Neuronal stem cell (in vitro differentiated cells): ENCODE results near the gene NUP37. TPM values are rescaled to one million over a fixed set of nuclear protein-coding genes. Genes with fewer than 3 reads are reported as not detected.
"Not testable (repeated sequence)": the region's sequence is repeated elsewhere in the genome, so short reads cannot be mapped to it uniquely, and the experiment has no call there.

Experiments used
- DNase-seq: peaks from one replicate; pipeline ENCODE4 v3.0.0-alpha.2; 2013; ENCODE audit warnings: low spot score
- H2AFZ ChIP-seq: one replicate; pipeline ENCODE4 v1.6.1; 2013; ENCODE audit warnings: mild to moderate bottlenecking, low read length, inconsistent platforms
- H2AK5ac ChIP-seq: 2 replicates; pipeline ENCODE4 v1.6.1; 2013; ENCODE audit warnings: low read depth, mild to moderate bottlenecking, inconsistent platforms, low read length, moderate library complexity, mixed read lengths
- H2BK120ac ChIP-seq: 2 replicates; pipeline ENCODE4 v1.6.1; 2013; ENCODE audit warnings: low read depth, mild to moderate bottlenecking, inconsistent platforms, low read length, moderate library complexity, mixed read lengths
- H2BK12ac ChIP-seq: one replicate; pipeline ENCODE4 v1.6.1; 2013; ENCODE audit warnings: low read length, inconsistent platforms
- H2BK15ac ChIP-seq: 2 replicates; pipeline ENCODE4 v1.6.1; 2013; ENCODE audit warnings: mild to moderate bottlenecking, low read length, inconsistent platforms, mixed read lengths
- H2BK5ac ChIP-seq: one replicate; pipeline ENCODE4 v1.6.1; 2013; ENCODE audit warnings: inconsistent platforms, mild to moderate bottlenecking, low read length, moderate library complexity
- H3K14ac ChIP-seq: one replicate; pipeline ENCODE4 v1.6.1; 2013; ENCODE audit warnings: low read length, inconsistent platforms
- H3K18ac ChIP-seq: 2 replicates; pipeline ENCODE4 v1.6.1; 2013; ENCODE audit warnings: low read length, inconsistent platforms
- H3K23ac ChIP-seq: 2 replicates; pipeline ENCODE4 v1.6.1; 2013; ENCODE audit warnings: low read depth, mild to moderate bottlenecking, mixed read lengths, low read length, inconsistent platforms; ENCODE audit not compliant: poor library complexity
- H3K27ac ChIP-seq: replicated peaks from 3 replicates; pipeline ENCODE4 v1.5.1; 2013; ENCODE audit warnings: low read length, inconsistent platforms
- H3K27me3 ChIP-seq, 3 experiments: 2 replicates each; pipeline ENCODE4 v1.6.1; 2013; ENCODE audit warnings: low read length in 3 of 3, mild to moderate bottlenecking in 2 of 3, inconsistent platforms in 1 of 3, low read depth in 1 of 3, mixed read lengths in 1 of 3, moderate library complexity in 1 of 3; ENCODE audit not compliant: control insufficient read depth in 3 of 3, insufficient read depth in 3 of 3
- H3K36me3 ChIP-seq, 2 donors: replicated peaks in 1 of 2; 2 replicates each; pipeline ENCODE4 v1.6.1; 2013; ENCODE audit warnings: low read length in 2 of 2; ENCODE audit not compliant: control insufficient read depth in 2 of 2, insufficient read depth in 2 of 2
- H3K4ac ChIP-seq: 2 replicates; pipeline ENCODE4 v1.6.1; 2013; ENCODE audit warnings: inconsistent platforms, mild to moderate bottlenecking, low read length, moderate library complexity
- H3K4me1 ChIP-seq, 2 donors: 1 replicate in 1 of 2; 2 replicates in 1 of 2; pipeline ENCODE4 v1.6.1; 2013; ENCODE audit warnings: low read length in 2 of 2, low read depth in 1 of 2; ENCODE audit not compliant: control insufficient read depth in 2 of 2, insufficient read depth in 1 of 2
- H3K4me2 ChIP-seq: one replicate; pipeline ENCODE4 v1.6.1; 2013; ENCODE audit warnings: mild to moderate bottlenecking, low read length, inconsistent platforms; ENCODE audit not compliant: insufficient read depth, poor library complexity, severe bottlenecking
- H3K4me3 ChIP-seq, 2 donors: 2 replicates each; pipeline ENCODE4 v1.5.1; 2013; ENCODE audit warnings: low read length in 2 of 2, mild to moderate bottlenecking in 2 of 2, inconsistent platforms in 1 of 2, moderate library complexity in 1 of 2
- H3K79me1 ChIP-seq: one replicate; pipeline ENCODE4 v1.6.1; 2013; ENCODE audit warnings: low read depth, mild to moderate bottlenecking, inconsistent platforms, low read length, moderate library complexity
- H3K9ac ChIP-seq: one replicate; pipeline ENCODE4 v1.6.1; 2013; ENCODE audit warnings: mild to moderate bottlenecking, low read depth, low read length, inconsistent platforms; ENCODE audit not compliant: poor library complexity
- H3K9me3 ChIP-seq, 2 donors: replicated peaks in 1 of 2; 2 replicates each; pipeline versions ENCODE3 to v1.6.1; 2013; ENCODE audit warnings: low read length in 2 of 2, mild to moderate bottlenecking in 2 of 2, inconsistent platforms in 1 of 2, low read depth in 1 of 2, mixed read lengths in 1 of 2, moderate library complexity in 1 of 2; ENCODE audit not compliant: control insufficient read depth in 2 of 2, insufficient read depth in 1 of 2
- H4K8ac ChIP-seq: one replicate; pipeline ENCODE4 v1.6.1; 2013; ENCODE audit warnings: low read depth, mild to moderate bottlenecking, inconsistent platforms, low read length, moderate library complexity
- H4K91ac ChIP-seq: one replicate; pipeline ENCODE4 v1.6.1; 2013; ENCODE audit warnings: low read length, low read depth, mild to moderate bottlenecking, inconsistent platforms; ENCODE audit not compliant: poor library complexity
- WGBS, 2 donors: extraction: QIAGEN DNeasy Blood & Tissue Kit; methylation state at CpG; one replicate each; pipeline ENCODE4 v1.1.7; 2013; ENCODE audit warnings: missing lambda C conversion rate in 2 of 2, mixed read lengths in 1 of 2; ENCODE audit not compliant: insufficient read length in 2 of 2, insufficient replicate concordance in 1 of 2; ENCODE audit errors: extremely low coverage in 2 of 2; 5-methylcytosine and 5-hydroxymethylcytosine counted together
- polyA plus RNA-seq, 2 experiments: library from polyadenylated mRNA; stranded (reverse); fragments of 200-250 nt; gene quantifications; one replicate each; pipeline ENCODE4 v1.2.3, GENCODE V29; 2013

NUP37 gene
- polyA plus RNA-seq (2013, experiment 1 of 2) = 60.1 TPM
- 61.3 TPM for polyA plus RNA-seq (2013, experiment 2 of 2)

GRCh38 chr12:102119674-102120563, at the start of gene NUP37, which contains the start of gene PARPBP:
TSS of gene NUP37 (minus strand) at chr12:102120114. CDS start at chr12:102118518, 1,596 bp downstream.
TSS of gene PARPBP (plus strand) at chr12:102120183. CDS start at chr12:102123889, 3,706 bp downstream.
- peak within 1 kb of the TSS; percentile 61 for H3K23ac ChIP-seq
- no peak within 1 kb of the TSS for H3K14ac ChIP-seq
- H3K9me3 ChIP-seq = no peaks in the 10 kb centered on the region
- H4K8ac ChIP-seq = no peak within 1 kb of the TSS
- H3K4ac ChIP-seq = peak within 1 kb of the TSS; percentile 93
- H3K9ac ChIP-seq = peak within 1 kb of the TSS; percentile 88
- H4K91ac ChIP-seq = no peak within 1 kb of the TSS
- peak within 1 kb of the TSS; percentile 88 for H3K18ac ChIP-seq
- H3K27me3 ChIP-seq = peaks cover 0 to 2% (median 0%) of the 10 kb centered on the region in 3 experiments
- WGBS, 2 donors = no CpG with 5 or more reads among the region's 62 CpGs
- H3K79me1 ChIP-seq = peaks cover 2% of the 10 kb centered on the region
- H2BK12ac ChIP-seq = no peak within 1 kb of the TSS
- H3K4me1 ChIP-seq = peaks cover 0 to 5% of the 10 kb centered on the region in 2 donors
- DNase-seq = peak; percentile 84
- no peak within 1 kb of the TSS for H2BK15ac ChIP-seq
- H2AFZ ChIP-seq = peak within 1 kb of the TSS; percentile 93
- H2BK120ac ChIP-seq = no peak within 1 kb of the TSS
- H3K27ac ChIP-seq = peak within 1 kb of the TSS; percentile 75
- H2BK5ac ChIP-seq = no peak within 1 kb of the TSS
- no peak within 1 kb of the TSS for H2AK5ac ChIP-seq
- peak within 1 kb of the TSS; percentile 83 for H3K4me2 ChIP-seq
- peak within 1 kb of the TSS; percentile 82 to 96 for H3K4me3 ChIP-seq
- H3K36me3 ChIP-seq = peaks cover 5 to 50% of the 10 kb centered on the region in 2 donors

DNA sequence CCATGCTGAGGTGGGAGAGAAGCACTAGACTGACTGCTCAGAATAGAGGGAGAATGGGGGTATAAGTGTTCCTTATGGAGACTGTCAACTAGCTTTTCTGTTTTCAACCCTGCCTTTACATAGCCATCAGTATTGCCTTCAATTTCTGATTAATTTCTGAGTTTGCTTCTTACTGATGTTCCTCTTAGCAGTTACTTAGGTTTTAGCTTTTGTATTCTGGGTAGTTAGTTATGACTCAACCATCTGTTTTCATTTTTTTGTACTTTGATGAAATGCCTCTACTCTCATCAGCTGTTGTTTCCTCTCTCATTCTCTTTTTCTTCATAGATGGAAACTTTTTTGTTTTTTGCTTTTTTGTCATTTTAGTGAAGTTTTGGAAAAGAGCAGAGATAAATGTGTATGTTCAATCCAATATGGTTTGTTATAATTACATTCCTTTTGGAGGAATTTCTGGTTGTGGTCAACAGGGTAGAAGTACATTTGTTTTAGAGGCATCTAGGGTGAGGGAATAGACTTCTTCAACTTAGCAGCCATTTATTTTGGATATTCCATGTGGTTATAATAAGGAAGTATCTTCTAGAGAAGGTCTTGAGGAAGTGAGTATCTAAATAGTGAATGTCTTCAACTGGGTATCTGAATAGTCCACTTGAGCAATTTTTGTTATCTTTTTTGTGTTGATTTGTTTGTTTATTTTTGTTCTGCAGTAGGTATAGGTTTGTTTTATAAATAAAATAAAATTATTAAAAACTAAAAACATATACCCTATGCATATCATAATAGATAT, 48.1 kb upstream of the NUP37 start:
- H2BK15ac ChIP-seq = no peak overlapping the region
- H3K27ac ChIP-seq = no peak overlapping the region
- H3K27me3 ChIP-seq = no peaks in the 10 kb centered on the region
- H3K18ac ChIP-seq = no peak overlapping the region
- H2AK5ac ChIP-seq = no peak overlapping the region
- no peak overlapping the region for H2BK120ac ChIP-seq
- no peaks in the 10 kb centered on the region for H3K4me1 ChIP-seq
- peaks cover 3 to 33% of the 10 kb centered on the region in 2 donors for H3K36me3 ChIP-seq
- H3K79me1 ChIP-seq = peaks cover 2% of the 10 kb centered on the region
- no peak overlapping the region for H2AFZ ChIP-seq
- H3K9me3 ChIP-seq = no peaks in the 10 kb centered on the region
- no peak overlapping the region for H3K4me3 ChIP-seq
- no peak overlapping the region for H3K4me2 ChIP-seq
- no peak for DNase-seq
- H4K8ac ChIP-seq = no peak overlapping the region
- H4K91ac ChIP-seq = no peak overlapping the region
- no peak overlapping the region for H2BK5ac ChIP-seq
- no peak overlapping the region for H3K23ac ChIP-seq
- H3K9ac ChIP-seq = no peak overlapping the region
- H3K4ac ChIP-seq = no peak overlapping the region
- H3K14ac ChIP-seq = no peak overlapping the region
- H2BK12ac ChIP-seq = no peak overlapping the region

GRCh38 chr12:102163383-102163782, 43.5 kb upstream of the NUP37 start:
- Histone ChIP-seq H3K79me1 (no peaks in the 10 kb centered on the region), H3K4me2 (no peak overlapping the region), H3K9ac (no peak overlapping the region), H3K36me3 (peaks cover 2 to 15% of the 10 kb centered on the region in 2 donors), H3K27me3 (no peaks in the 10 kb centered on the region), H4K8ac (no peak overlapping the region), H2AK5ac (no peak overlapping the region), H2BK120ac (no peak overlapping the region), H3K23ac (no peak overlapping the region), H2BK12ac (no peak overlapping the region), H3K27ac (no peak overlapping the region), H3K14ac (no peak overlapping the region), H3K9me3 (no peaks in the 10 kb centered on the region), H3K4me1 (no peaks in the 10 kb centered on the region), H2BK15ac (no peak overlapping the region), H4K91ac (no peak overlapping the region), H2BK5ac (no peak overlapping the region), H3K4me3 (no peak overlapping the region), H2AFZ (no peak overlapping the region), H3K18ac (no peak overlapping the region), H3K4ac (no peak overlapping the region)
- no CpG with 5 or more reads among the region's 1 CpG for WGBS, 2 donors
- no peak for DNase-seq

GRCh38 chr12:102155206-102155605, 35.3 kb upstream of the NUP37 start:
- not testable (repeated sequence) for H2BK5ac ChIP-seq, H3K79me1 ChIP-seq, H2BK120ac ChIP-seq, H4K8ac ChIP-seq, H3K4me1 ChIP-seq, H3K9ac ChIP-seq, H3K9me3 ChIP-seq, H3K27me3 ChIP-seq, H3K27ac ChIP-seq, H3K4ac ChIP-seq, H3K4me3 ChIP-seq, DNase-seq, H2BK15ac ChIP-seq, H3K23ac ChIP-seq, H3K4me2 ChIP-seq, H2BK12ac ChIP-seq, H2AK5ac ChIP-seq, H3K18ac ChIP-seq, H2AFZ ChIP-seq, H4K91ac ChIP-seq, H3K14ac ChIP-seq
- H3K36me3 ChIP-seq = peaks cover 6 to 41% of the 10 kb centered on the region in 2 donors
- WGBS, 2 donors = no CpG with 5 or more reads among the region's 3 CpGs
